Astrocyte (in vitro differentiated cells and primary cell): Measurements from ENCODE around the gene SH3BP4. TPM values are rescaled to one million over a fixed set of nuclear protein-coding genes. Genes with fewer than 3 reads are reported as not detected.

Experiments used
- DNase-seq: peaks from one replicate; pipeline ENCODE4 v3.0.0-alpha.2; 2010; ENCODE audit warnings: low read depth
- FAIRE-seq: peaks from 2 replicates; lab custom pipeline; 2011; peaks lifted over from hg19 to GRCh38; lab: Jason Lieb, UNC
- H2AFZ ChIP-seq: 2 replicates; pipeline ENCODE4 v1.6.0; 2012; ENCODE audit warnings: low read depth, low read length, inconsistent platforms
- H3K27ac ChIP-seq: 2 replicates; pipeline ENCODE4 v1.5.1; 2011; ENCODE audit warnings: low read depth, low read length, inconsistent platforms
- H3K27me3 ChIP-seq: 2 replicates; pipeline ENCODE4 v1.6.0; 2011; ENCODE audit warnings: low read length, inconsistent platforms; ENCODE audit not compliant: insufficient read depth
- H3K36me3 ChIP-seq: 2 replicates; pipeline ENCODE4 v1.5.1; 2011; ENCODE audit warnings: low read length, inconsistent platforms; ENCODE audit not compliant: insufficient read depth
- H3K4me1 ChIP-seq: 2 replicates; pipeline ENCODE4 v1.5.1; 2011; ENCODE audit warnings: low read length, inconsistent platforms; ENCODE audit not compliant: insufficient read depth
- H3K4me2 ChIP-seq: 2 replicates; pipeline ENCODE4 v1.6.0; 2012; ENCODE audit warnings: low read length, inconsistent platforms
- H3K4me3 ChIP-seq: 2 replicates; pipeline ENCODE4 v1.5.1; 2011; ENCODE audit warnings: low read depth, mild to moderate bottlenecking, low read length, inconsistent platforms; ENCODE audit not compliant: insufficient read depth
- H3K79me2 ChIP-seq: 2 replicates; pipeline ENCODE4 v1.6.0; 2012; ENCODE audit warnings: mild to moderate bottlenecking, low read length, inconsistent platforms; ENCODE audit not compliant: insufficient read depth
- H3K9ac ChIP-seq: 2 replicates; pipeline ENCODE4 v1.6.0; 2012; ENCODE audit warnings: mild to moderate bottlenecking, low read length, inconsistent platforms
- H3K9me3 ChIP-seq: 2 replicates; pipeline ENCODE4 v1.5.1; 2012; ENCODE audit warnings: low read depth, mild to moderate bottlenecking, low read length, inconsistent platforms; ENCODE audit not compliant: insufficient read depth
- H4K20me1 ChIP-seq: 2 replicates; pipeline ENCODE4 v1.6.0; 2012; ENCODE audit warnings: low read length, inconsistent platforms; ENCODE audit not compliant: insufficient read depth
- H3K27ac Mint-ChIP-seq: one replicate; pipeline ENCODE4 v1.8.0; 2021; ENCODE audit warnings: mild to moderate bottlenecking, mixed read lengths; ENCODE audit not compliant: unreplicated experiment
- H3K27me3 Mint-ChIP-seq: one replicate; pipeline ENCODE4 v1.8.0; 2021; ENCODE audit warnings: low read depth, mixed read lengths; ENCODE audit not compliant: unreplicated experiment
- H3K36me3 Mint-ChIP-seq: one replicate; pipeline ENCODE4 v1.8.0; 2021; ENCODE audit warnings: low read depth, mixed read lengths; ENCODE audit not compliant: unreplicated experiment
- H3K4me1 Mint-ChIP-seq: one replicate; pipeline ENCODE4 v1.8.0; 2021; ENCODE audit warnings: low read depth, mixed read lengths; ENCODE audit not compliant: unreplicated experiment
- H3K4me3 Mint-ChIP-seq: one replicate; pipeline ENCODE4 v1.8.0; 2021; ENCODE audit warnings: mild to moderate bottlenecking, moderate library complexity, mixed read lengths; ENCODE audit not compliant: unreplicated experiment
- H3K9me3 Mint-ChIP-seq: one replicate; pipeline ENCODE4 v1.8.0; 2021; ENCODE audit warnings: mild to moderate bottlenecking, mixed read lengths; ENCODE audit not compliant: unreplicated experiment
- EZH2 ChIP-seq: IDR thresholded peaks from 2 replicates; pipeline ENCODE4 v1.6.1; 2012; ENCODE audit warnings: mild to moderate bottlenecking, low read length, inconsistent platforms; ENCODE audit not compliant: insufficient read depth
- total RNA-seq: library from RNA; stranded (reverse); gene quantifications from 2 replicates; pipeline ENCODE4 v1.2.1, GENCODE V29; 2021
- TF ChIP-seq, protein P1 (sequence below): IDR thresholded peaks from 2 replicates; pipeline ENCODE4 v1.5.1; 2011; ENCODE audit warnings: low read depth, mild to moderate bottlenecking, inconsistent platforms, low read length, moderate library complexity; ENCODE audit not compliant: insufficient read depth

The SH3BP4 gene
- total RNA-seq, 1 donor from 2014 or later, result 127 TPM

- no peak for FAIRE-seq
- Mint-ChIP-seq H3K27ac (no peak overlapping the region), H3K9me3 (no peaks in the 10 kb centered on the region), H3K4me1 (peaks cover 15% of the 10 kb centered on the region), H3K4me3 (no peak overlapping the region), H3K27me3 (no peaks in the 10 kb centered on the region), H3K36me3 (peaks cover 49% of the 10 kb centered on the region)
- H4K20me1 ChIP-seq, result peaks cover 97% of the 10 kb centered on the region
- no peak for TF ChIP-seq EZH2
- TF ChIP-seq, protein P1, sequence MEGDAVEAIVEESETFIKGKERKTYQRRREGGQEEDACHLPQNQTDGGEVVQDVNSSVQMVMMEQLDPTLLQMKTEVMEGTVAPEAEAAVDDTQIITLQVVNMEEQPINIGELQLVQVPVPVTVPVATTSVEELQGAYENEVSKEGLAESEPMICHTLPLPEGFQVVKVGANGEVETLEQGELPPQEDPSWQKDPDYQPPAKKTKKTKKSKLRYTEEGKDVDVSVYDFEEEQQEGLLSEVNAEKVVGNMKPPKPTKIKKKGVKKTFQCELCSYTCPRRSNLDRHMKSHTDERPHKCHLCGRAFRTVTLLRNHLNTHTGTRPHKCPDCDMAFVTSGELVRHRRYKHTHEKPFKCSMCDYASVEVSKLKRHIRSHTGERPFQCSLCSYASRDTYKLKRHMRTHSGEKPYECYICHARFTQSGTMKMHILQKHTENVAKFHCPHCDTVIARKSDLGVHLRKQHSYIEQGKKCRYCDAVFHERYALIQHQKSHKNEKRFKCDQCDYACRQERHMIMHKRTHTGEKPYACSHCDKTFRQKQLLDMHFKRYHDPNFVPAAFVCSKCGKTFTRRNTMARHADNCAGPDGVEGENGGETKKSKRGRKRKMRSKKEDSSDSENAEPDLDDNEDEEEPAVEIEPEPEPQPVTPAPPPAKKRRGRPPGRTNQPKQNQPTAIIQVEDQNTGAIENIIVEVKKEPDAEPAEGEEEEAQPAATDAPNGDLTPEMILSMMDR, result no peak
- H3K27me3 ChIP-seq, result no peaks in the 10 kb centered on the region
- peaks cover 63% of the 10 kb centered on the region for H3K36me3 ChIP-seq
- H3K4me1 ChIP-seq, result peaks cover 7% of the 10 kb centered on the region
- H3K4me3 ChIP-seq, result no peak overlapping the region
- no peak for DNase-seq
- H3K9me3 ChIP-seq, result no peaks in the 10 kb centered on the region
- H2AFZ ChIP-seq, result no peak overlapping the region
- peaks cover 98% of the 10 kb centered on the region for H3K79me2 ChIP-seq
- no peak overlapping the region for H3K27ac ChIP-seq
- no peak overlapping the region for H3K4me2 ChIP-seq
- no peak overlapping the region for H3K9ac ChIP-seq
Measured at GRCh38 chr2:235043762-235044500, 92.1 kb downstream of the SH3BP4 start.

GRCh38 chr2:235044501-235045271 is 92.9 kb downstream of the SH3BP4 start:
- Histone ChIP-seq H3K4me1 (peaks cover 12% of the 10 kb centered on the region), H2AFZ (no peak overlapping the region), H3K27ac (no peak overlapping the region), H3K27me3 (no peaks in the 10 kb centered on the region), H3K4me3 (no peak overlapping the region), H4K20me1 (peaks cover 97% of the 10 kb centered on the region), H3K9ac (no peak overlapping the region), H3K9me3 (no peaks in the 10 kb centered on the region), H3K79me2 (peaks cover 98% of the 10 kb centered on the region), H3K4me2 (no peak overlapping the region), H3K36me3 (peaks cover 59% of the 10 kb centered on the region)
- no peak for FAIRE-seq
- Mint-ChIP-seq H3K27ac (no peak overlapping the region), H3K27me3 (no peaks in the 10 kb centered on the region), H3K36me3 (peaks cover 49% of the 10 kb centered on the region), H3K4me1 (peaks cover 15% of the 10 kb centered on the region), H3K4me3 (no peak overlapping the region), H3K9me3 (no peaks in the 10 kb centered on the region)
- DNase-seq, result no peak
- TF ChIP-seq EZH2, result no peak
- TF ChIP-seq, protein P1, result no peak
